Fibroblast of lung (primary cell): ENCODE data around the gene ZNF618. TPM values are rescaled to one million over a fixed set of nuclear protein-coding genes. Genes with fewer than 3 reads are reported as not detected.

Experiments
- DNase-seq, 2 donors: peaks; one replicate each; pipeline versions ENCODE4 v3.0.0 to v3.0.0-alpha.2; 2010; ENCODE audit warnings: low read depth in 2 of 2
- H2AFZ ChIP-seq: 2 replicates; pipeline ENCODE4 v1.5.1; 2012; ENCODE audit warnings: low read length, control low read depth, inconsistent platforms
- H3K27ac ChIP-seq: 2 replicates; pipeline ENCODE4 v1.5.1; 2011; ENCODE audit warnings: low read length, control low read depth; ENCODE audit not compliant: insufficient read depth
- H3K27me3 ChIP-seq: 2 replicates; pipeline ENCODE4 v1.5.1; 2011; ENCODE audit warnings: mild to moderate bottlenecking, low read length; ENCODE audit not compliant: control insufficient read depth, insufficient read depth
- H3K36me3 ChIP-seq: 2 replicates; pipeline ENCODE4 v1.5.1; 2011; ENCODE audit warnings: low read length; ENCODE audit not compliant: control insufficient read depth, insufficient read depth
- H3K4me1 ChIP-seq: 2 replicates; pipeline ENCODE4 v1.5.1; 2011; ENCODE audit warnings: low read length; ENCODE audit not compliant: control insufficient read depth, insufficient read depth; ENCODE audit errors: extremely low read depth
- H3K4me2 ChIP-seq: 2 replicates; pipeline ENCODE4 v1.5.1; 2011; ENCODE audit warnings: low read length, control low read depth; ENCODE audit not compliant: insufficient read depth; ENCODE audit errors: extremely low read depth
- H3K4me3 ChIP-seq, 4 experiments: fragments of 200-600 bp in 1 of 4; sonication (generic) in 1 of 4; replicated peaks in 1 of 4; 2 replicates each; pipeline ENCODE4 v1.5.1; 2011 to 2016; ENCODE audit warnings: low read length in 4 of 4, low read depth in 3 of 4, mild to moderate bottlenecking in 3 of 4, control low read depth in 2 of 4, inconsistent platforms in 1 of 4, mixed read lengths in 1 of 4; ENCODE audit not compliant: insufficient read depth in 1 of 4; ENCODE audit errors: control extremely low read depth in 1 of 4
- H3K79me2 ChIP-seq: 2 replicates; pipeline ENCODE4 v1.5.1; 2012; ENCODE audit warnings: mild to moderate bottlenecking, low read length, inconsistent platforms; ENCODE audit not compliant: control insufficient read depth, insufficient read depth
- H3K9ac ChIP-seq: 2 replicates; pipeline ENCODE4 v1.5.1; 2011; ENCODE audit warnings: mild to moderate bottlenecking, low read length, control low read depth; ENCODE audit not compliant: insufficient read depth
- H3K9me3 ChIP-seq: 2 replicates; pipeline ENCODE4 v1.5.1; 2012; ENCODE audit warnings: low read depth, low read length; ENCODE audit not compliant: control insufficient read depth, insufficient read depth
- H4K20me1 ChIP-seq: 2 replicates; pipeline ENCODE4 v1.5.1; 2011; ENCODE audit warnings: low read length; ENCODE audit not compliant: control insufficient read depth, insufficient read depth; ENCODE audit errors: extremely low read depth
- EZH2 ChIP-seq: IDR thresholded peaks from 2 replicates; pipeline ENCODE4 v1.5.1; 2012; ENCODE audit warnings: low read length, control low read depth, mild to moderate bottlenecking; ENCODE audit errors: missing control alignments
- polyA plus RNA-seq, 2 donors: library from polyadenylated mRNA; depleted of rRNA in 1 of 2; stranded (reverse) in 1 of 2; unstranded in 1 of 2; fragments of >200 nt; gene quantifications; 2 replicates each; pipeline ENCODE4 v1.2.1, GENCODE V29; 2011 to 2012; ENCODE audit warnings: missing spikeins in 1 of 2
- total RNA-seq: library from RNA; depleted of rRNA; stranded (reverse); fragments of >200 nt; gene quantifications from 2 replicates; pipeline ENCODE4 v1.2.1, GENCODE V29; 2014
- TF ChIP-seq, protein P1 (sequence below), 2 donors: IDR thresholded peaks in 1 of 2; conservative IDR thresholded peaks in 1 of 2; 1 replicate in 1 of 2; 2 replicates in 1 of 2; pipeline ENCODE4 v1.5.1; 2011 to 2012; ENCODE audit warnings: low read length in 2 of 2, control low read depth in 1 of 2, inconsistent platforms in 1 of 2, low read depth in 1 of 2, mild to moderate bottlenecking in 1 of 2

The ZNF618 gene
- total and polyA plus RNA-seq, 2 donors (not counting 1 experiment from before 2014, with no cell fraction given), result 6.6 to 8.6 TPM

- Histone ChIP-seq H3K79me2 (peaks cover 18% of the 10 kb centered on the region), H3K4me1 (peaks cover 2% of the 10 kb centered on the region), H3K27ac (no peak overlapping the region), H3K4me3 (no peak overlapping the region), H3K9ac (no peak overlapping the region), H3K27me3 (peaks cover 16% of the 10 kb centered on the region), H3K9me3 (no peaks in the 10 kb centered on the region), H3K4me2 (no peak overlapping the region), H2AFZ (no peak overlapping the region), H4K20me1 (no peaks in the 10 kb centered on the region), H3K36me3 (no peaks in the 10 kb centered on the region)
- DNase-seq, result no peak
- TF ChIP-seq EZH2, result no peak
- TF ChIP-seq, protein P1, sequence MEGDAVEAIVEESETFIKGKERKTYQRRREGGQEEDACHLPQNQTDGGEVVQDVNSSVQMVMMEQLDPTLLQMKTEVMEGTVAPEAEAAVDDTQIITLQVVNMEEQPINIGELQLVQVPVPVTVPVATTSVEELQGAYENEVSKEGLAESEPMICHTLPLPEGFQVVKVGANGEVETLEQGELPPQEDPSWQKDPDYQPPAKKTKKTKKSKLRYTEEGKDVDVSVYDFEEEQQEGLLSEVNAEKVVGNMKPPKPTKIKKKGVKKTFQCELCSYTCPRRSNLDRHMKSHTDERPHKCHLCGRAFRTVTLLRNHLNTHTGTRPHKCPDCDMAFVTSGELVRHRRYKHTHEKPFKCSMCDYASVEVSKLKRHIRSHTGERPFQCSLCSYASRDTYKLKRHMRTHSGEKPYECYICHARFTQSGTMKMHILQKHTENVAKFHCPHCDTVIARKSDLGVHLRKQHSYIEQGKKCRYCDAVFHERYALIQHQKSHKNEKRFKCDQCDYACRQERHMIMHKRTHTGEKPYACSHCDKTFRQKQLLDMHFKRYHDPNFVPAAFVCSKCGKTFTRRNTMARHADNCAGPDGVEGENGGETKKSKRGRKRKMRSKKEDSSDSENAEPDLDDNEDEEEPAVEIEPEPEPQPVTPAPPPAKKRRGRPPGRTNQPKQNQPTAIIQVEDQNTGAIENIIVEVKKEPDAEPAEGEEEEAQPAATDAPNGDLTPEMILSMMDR (conservative IDR thresholded peaks at IDR 0.05 in 1 of 2, IDR thresholded peaks at IDR 0.05 in 1 of 2; ENCODE audit: low read depth in 1 of 2, low read length in 2 of 2), result no peak
Observed at GRCh38 chr9:113873926-113874325, 2.2 kb upstream of the ZNF618 start.

DNA sequence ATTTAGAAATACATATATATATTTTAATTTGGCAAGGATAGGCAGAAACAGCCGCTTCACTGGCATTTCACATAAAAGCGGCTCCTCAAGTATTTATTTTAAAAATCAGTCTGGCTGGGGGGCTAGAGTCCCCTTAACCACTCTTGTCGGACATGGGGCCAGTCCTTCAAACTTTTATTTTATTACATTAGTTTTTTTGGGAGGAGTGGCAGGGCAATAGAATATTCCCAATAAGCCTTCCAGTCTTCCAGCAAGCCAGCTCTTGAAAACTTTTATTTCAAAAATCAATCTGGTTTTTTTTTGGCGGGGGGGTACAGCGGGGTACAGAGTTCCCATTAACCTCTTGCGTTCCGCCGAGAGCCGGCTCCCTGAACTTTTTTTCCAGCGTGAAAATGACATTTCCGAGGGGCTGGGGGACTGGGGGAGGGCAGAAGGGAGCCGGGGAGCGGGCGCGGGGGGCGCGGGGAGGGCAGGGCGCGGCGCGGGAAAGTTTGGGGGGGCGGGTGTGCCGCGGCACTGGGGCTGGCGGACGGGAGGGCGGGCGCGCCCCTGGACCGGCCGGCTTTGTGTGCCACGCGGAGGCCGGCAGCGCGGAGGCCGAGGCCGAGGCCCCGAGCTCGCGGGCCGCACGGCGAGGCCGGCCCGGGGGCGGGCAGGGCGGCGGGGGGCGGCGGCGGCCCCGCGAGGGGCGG is 504 bp upstream of the ZNF618 start:
- H3K27ac ChIP-seq, result no peak overlapping the region
- H3K4me1 ChIP-seq, result peaks cover 2% of the 10 kb centered on the region
- peak in 1 of 2 donors; percentile 29 for DNase-seq
- H4K20me1 ChIP-seq, result no peaks in the 10 kb centered on the region
- H3K27me3 ChIP-seq, result peaks cover 12% of the 10 kb centered on the region
- TF ChIP-seq, protein P1 (conservative IDR thresholded peaks at IDR 0.05 in 1 of 2, IDR thresholded peaks at IDR 0.05 in 1 of 2; ENCODE audit: low read depth in 1 of 2, low read length in 2 of 2), result no peak
- TF ChIP-seq EZH2, result no peak
- no peak overlapping the region for H2AFZ ChIP-seq
- peaks cover 33% of the 10 kb centered on the region for H3K79me2 ChIP-seq
- H3K36me3 ChIP-seq, result no peaks in the 10 kb centered on the region
- H3K9ac ChIP-seq, result no peak overlapping the region
- peak overlapping the region; percentile 66 for H3K4me2 ChIP-seq
- H3K9me3 ChIP-seq, result no peaks in the 10 kb centered on the region
- H3K4me3 ChIP-seq, result peak overlapping the region in 3 of 4 experiments; percentile 8 to 52 (median 52)

- no peak for TF ChIP-seq EZH2
- TF ChIP-seq, protein P1 (conservative IDR thresholded peaks at IDR 0.05 in 1 of 2, IDR thresholded peaks at IDR 0.05 in 1 of 2; ENCODE audit: low read depth in 1 of 2, low read length in 2 of 2), result no peak
- Histone ChIP-seq H3K79me2 (peaks cover 46% of the 10 kb centered on the region), H2AFZ (peak overlapping the region; percentile 20)
Observed at GRCh38 chr9:113876993-113877368, 872 bp downstream of the ZNF618 start.

More at GRCh38 chr9:113876993-113877368, 872 bp downstream of the ZNF618 start:
- no peak for DNase-seq
- H4K20me1 ChIP-seq, result no peaks in the 10 kb centered on the region
- H3K4me2 ChIP-seq, result peak overlapping the region; percentile 71
- no peaks in the 10 kb centered on the region for H3K36me3 ChIP-seq
- H3K27ac ChIP-seq, result peak overlapping the region; percentile 39
- peaks cover 7% of the 10 kb centered on the region for H3K27me3 ChIP-seq
- peaks cover 2% of the 10 kb centered on the region for H3K4me1 ChIP-seq
- H3K9me3 ChIP-seq, result no peaks in the 10 kb centered on the region
- H3K9ac ChIP-seq, result peak overlapping the region; percentile 0
- H3K4me3 ChIP-seq, result peak overlapping the region; percentile 68 to 90 (median 76)
